HG03060 (cell line): ENCODE data around the gene CHRNA5.

Experiments used
- ATAC-seq: cut with Tn5 transposase; IDR thresholded peaks from one replicate; pipeline ENCODE4 v1.9.1; 2021; ENCODE audit warnings: low read depth, moderate number of reproducible peaks; ENCODE audit not compliant: unreplicated experiment

The CHRNA5 gene

GRCh38 chr15:78619022-78619950 is 54.0 kb downstream of the CHRNA5 start:
- ATAC-seq: no peak

- no peak for ATAC-seq
Measured at GRCh38 chr15:78620021-78620526, 54.8 kb downstream of the CHRNA5 start.

DNA sequence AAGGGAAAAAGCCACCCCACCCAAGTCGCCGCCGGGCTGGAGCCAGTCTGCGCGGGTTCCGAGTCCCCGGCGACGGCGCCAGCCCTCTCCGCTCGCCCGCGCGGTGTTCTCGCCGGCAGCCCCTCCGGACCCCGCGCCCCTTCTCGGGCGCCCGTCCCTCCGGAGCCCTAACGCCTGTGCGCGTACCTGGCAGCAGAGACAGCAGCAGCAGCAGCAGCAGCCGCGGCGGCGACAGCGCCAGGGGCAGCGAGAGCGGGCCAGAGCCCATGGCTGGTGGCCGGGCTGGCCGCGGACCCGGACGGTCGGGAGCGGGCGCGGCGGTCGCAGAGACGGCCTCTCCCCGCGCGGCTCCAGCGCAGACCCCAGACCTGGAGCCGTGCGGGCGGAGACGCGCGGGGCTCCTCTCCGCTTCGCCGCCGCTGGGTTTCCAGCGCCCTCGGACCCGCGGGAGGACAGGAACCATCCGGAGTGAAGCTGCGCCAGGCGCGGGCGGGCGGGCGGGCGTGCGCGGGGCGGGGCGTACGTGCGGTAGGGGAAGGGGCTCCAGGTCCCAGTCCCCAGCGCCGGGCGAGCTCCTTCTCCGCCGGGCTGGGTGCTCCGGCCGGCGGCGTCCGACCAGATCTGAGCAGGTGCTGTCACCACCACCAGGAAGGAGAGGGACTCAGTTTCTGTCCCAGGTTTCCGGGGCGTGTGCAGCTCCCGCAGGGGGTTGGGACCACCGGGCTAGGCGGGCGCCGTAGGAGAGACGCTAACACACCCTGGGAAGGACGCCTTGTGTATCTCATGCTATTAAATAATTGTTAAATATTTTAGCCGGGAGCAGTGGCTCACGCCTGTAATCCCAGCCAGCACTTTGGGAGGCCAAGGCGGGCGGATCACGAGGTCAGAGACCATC is 55.5 kb downstream of the CHRNA5 start, which contains the start of gene CHRNA3:
CHRNA3 (minus strand) TSS at position 470 of the 895 bp plus-strand sequence; CDS start at position 268, 202 bp downstream.
- ATAC-seq: no peak

DNA sequence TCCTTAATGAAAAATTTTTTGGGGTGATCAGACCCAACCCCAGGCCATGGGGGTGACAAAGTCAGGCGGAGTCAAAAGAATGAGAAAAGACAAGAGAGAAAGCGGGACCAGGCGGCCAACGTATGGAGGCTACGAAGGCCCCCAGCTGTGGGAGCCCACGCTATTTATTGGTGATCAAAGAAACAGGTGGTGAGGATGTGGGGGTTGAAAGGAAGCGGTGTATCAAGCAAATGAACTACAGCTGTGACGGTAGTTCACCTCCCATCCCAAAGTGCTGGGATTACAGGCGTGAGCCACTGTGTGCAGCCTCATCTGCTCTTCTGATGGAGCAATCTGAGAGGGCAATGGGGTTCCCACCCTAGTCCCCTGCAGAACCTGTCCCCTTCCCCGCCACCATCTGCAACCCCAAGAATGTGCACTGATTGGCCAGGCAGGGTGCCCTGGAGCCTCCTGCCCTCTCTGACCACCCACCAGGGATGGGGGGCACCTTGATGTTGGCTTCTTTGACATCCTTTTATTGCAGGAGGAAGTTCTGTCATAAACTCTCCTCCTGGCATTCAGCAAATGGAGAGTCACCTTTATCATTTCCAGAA is 56.6 kb downstream of the CHRNA5 start:
- no peak for ATAC-seq

- ATAC-seq: no peak
Measured at GRCh38 chr15:78623786-78624497, 58.6 kb downstream of the CHRNA5 start.

- no peak for ATAC-seq
Measured at GRCh38 chr15:78624651-78625590, 59.6 kb downstream of the CHRNA5 start.

GRCh38 chr15:78625606-78626280 is 60.4 kb downstream of the CHRNA5 start:
- ATAC-seq: no peak

GRCh38 chr15:78626381-78626995 is 61.2 kb downstream of the CHRNA5 start:
- no peak for ATAC-seq

- no peak for ATAC-seq
Measured at GRCh38 chr15:78627348-78627747, 62.0 kb downstream of the CHRNA5 start.

- no peak for ATAC-seq
Measured at GRCh38 chr15:78628227-78628626, 62.9 kb downstream of the CHRNA5 start.

- ATAC-seq: no peak
Measured at GRCh38 chr15:78629031-78629715, 63.9 kb downstream of the CHRNA5 start.

DNA sequence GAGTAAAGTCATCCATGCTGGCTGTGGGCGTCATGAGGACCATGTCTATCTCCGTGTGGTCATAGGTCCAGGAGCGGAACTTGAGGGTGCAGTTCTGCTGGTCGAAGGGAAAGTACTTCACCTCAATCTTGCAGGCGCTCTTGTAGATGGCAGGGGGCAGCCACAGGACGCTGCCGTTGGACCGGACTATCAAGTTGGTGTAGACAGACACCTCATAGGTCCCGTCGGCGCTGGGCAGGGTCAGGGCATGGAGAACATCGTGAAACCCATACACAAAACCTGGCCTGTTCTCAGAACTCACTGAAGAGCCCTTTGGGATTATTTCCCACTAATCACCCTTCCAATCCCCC is 64.4 kb downstream of the CHRNA5 start:
- ATAC-seq: no peak

DNA sequence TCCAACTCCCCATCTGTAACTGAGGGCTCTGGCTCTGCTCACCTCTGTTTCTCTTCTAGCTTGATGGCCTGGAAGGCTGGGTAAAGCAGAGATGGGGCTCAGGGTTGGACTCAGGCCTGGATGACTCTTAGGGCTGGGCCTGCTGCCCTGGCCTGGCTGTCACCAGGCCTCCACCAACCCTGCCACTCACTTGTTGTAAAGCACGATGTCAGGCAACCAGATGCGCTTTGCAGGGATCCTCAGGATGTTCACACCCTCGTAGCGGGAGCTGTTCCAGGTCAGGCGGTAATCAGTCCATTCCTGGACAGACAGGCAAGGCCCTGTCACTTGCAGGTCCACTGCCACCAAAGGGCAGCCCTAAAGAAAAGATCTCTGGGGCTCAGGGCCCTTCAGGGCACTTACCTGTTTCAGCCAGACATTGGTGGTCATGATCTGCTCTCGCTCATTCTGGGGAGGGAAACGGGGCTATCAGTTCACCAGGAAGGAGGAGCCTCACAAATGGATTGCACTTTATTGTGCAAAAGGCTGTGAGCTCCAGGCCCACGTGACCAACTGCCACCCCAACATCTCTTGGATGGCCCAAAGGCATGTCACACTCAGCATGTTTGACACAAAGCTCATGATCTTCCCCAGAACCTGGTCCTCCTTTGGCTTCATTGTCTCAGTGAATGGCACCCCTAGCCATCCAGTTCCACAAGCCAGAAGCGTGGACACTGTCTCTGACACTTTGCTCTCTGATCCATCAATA is 65.7 kb downstream of the CHRNA5 start:
- ATAC-seq: no peak

DNA sequence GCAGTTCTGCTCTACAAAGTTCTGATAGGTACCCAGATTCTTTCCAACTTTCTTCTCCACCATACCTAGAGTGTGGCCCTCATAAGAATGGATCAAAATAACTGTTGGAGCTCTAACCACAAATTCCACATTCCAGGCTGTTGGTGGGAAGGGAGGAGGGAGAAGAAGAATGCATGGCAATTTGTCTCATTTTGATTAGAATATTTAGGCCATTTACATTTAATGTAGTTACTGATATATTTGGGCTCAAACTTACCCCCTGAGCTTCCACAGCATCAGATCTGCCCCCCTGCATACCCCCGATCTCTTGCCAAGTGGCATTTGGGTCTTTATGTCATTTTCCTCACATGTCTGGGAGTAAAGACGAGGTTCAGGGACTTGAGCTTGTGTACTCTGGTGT is 68.0 kb downstream of the CHRNA5 start:
- ATAC-seq: no peak

- ATAC-seq: no peak
Measured at GRCh38 chr15:78634210-78635145, 69.2 kb downstream of the CHRNA5 start.

- no peak for ATAC-seq
Measured at GRCh38 chr15:78635346-78635745, 70.0 kb downstream of the CHRNA5 start.
